GM10266 (cell line): ENCODE results near the gene AMPD2.
A peak's percentile ranks its signal among the peaks of the same experiment; 100 is the strongest.
"Not testable (repeated sequence)": the region's sequence is repeated elsewhere in the genome, so short reads cannot be mapped to it uniquely, and the experiment has no call there.

Source experiments
- DNase-seq: peaks from one replicate; pipeline ENCODE4 v3.0.0; 2012; ENCODE audit errors: extremely low spot score
- TF ChIP-seq, protein P1 (sequence below): IDR thresholded peaks from 2 replicates; pipeline ENCODE4 v1.5.1; 2012; ENCODE audit warnings: mild to moderate bottlenecking, low read depth; ENCODE audit not compliant: control insufficient read depth, insufficient read depth; ENCODE audit errors: missing control alignments

The AMPD2 gene

GRCh38 chr1:109669246-109669948, 49.8 kb downstream of the AMPD2 start:
- TF ChIP-seq, protein P1, sequence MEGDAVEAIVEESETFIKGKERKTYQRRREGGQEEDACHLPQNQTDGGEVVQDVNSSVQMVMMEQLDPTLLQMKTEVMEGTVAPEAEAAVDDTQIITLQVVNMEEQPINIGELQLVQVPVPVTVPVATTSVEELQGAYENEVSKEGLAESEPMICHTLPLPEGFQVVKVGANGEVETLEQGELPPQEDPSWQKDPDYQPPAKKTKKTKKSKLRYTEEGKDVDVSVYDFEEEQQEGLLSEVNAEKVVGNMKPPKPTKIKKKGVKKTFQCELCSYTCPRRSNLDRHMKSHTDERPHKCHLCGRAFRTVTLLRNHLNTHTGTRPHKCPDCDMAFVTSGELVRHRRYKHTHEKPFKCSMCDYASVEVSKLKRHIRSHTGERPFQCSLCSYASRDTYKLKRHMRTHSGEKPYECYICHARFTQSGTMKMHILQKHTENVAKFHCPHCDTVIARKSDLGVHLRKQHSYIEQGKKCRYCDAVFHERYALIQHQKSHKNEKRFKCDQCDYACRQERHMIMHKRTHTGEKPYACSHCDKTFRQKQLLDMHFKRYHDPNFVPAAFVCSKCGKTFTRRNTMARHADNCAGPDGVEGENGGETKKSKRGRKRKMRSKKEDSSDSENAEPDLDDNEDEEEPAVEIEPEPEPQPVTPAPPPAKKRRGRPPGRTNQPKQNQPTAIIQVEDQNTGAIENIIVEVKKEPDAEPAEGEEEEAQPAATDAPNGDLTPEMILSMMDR: no peak
- peak; percentile 5 for DNase-seq

GRCh38 chr1:109669949-109670302, 50.3 kb downstream of the AMPD2 start:
- not testable (repeated sequence) for DNase-seq

DNA sequence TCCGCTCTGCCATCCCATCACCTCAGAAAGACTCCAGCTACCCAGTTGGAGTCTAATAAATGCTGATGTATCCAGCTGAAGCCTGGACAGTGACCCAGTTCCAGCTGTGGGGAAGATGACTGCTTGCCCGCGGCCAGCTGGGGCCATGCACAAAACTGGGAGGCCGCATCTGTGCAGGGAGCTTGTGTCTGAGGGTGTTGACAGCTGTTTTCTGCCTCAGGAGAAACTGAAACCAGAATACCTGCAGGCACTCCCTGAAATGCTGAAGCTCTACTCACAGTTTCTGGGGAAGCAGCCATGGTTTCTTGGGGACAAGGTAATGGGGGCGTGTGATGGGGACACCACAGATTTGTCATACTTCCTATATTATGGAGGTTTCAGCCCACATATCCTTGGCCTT, 51.4 kb downstream of the AMPD2 start:
- DNase-seq: peak; percentile 4
- TF ChIP-seq, protein P1: no peak

DNA sequence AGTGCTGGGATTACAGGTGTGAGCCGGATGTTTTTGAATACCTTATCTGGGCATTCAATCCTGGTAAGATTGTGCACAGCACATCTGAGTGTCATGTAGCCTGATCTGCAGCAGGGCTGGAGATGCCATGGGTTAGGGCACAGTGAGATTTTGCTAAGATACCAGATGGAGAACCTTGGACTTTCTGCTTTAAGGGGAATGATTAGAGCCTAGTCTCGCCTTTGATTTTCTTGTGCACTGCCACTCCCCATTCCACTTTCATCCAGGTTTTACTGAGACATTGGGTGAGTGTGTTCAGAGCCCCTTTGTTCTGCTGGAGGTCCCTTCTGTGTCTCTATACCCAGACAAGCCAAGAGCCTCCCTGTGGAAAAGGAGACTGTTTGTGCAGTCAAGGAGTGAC, 54.2 kb downstream of the AMPD2 start:
- DNase-seq: not testable (repeated sequence)

- peak; percentile 0 for DNase-seq
These were observed 57.2 kb downstream of the AMPD2 start for GRCh38 chr1:109676683-109677381.

DNA sequence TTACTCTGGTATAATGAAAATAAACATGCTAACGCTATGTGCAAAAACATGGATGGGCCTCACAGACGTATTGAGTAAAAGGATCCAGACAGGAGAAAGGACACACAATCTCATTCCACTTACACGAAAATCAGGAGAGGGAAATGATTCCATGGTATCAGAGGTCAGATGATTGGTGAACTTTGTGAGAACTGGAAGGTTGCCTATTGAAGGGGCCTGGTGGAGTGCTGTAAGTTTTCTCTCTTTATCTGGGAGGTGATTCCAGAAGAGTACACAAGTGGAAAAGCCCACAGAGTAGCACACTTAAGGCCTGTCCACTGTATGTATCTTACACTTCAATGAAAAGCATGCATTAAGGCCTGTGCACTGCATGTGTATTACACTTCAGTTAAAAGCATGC, 57.8 kb downstream of the AMPD2 start:
- peak; percentile 0 for DNase-seq
- TF ChIP-seq, protein P1: no peak

- not testable (repeated sequence) for DNase-seq
These were observed 59.0 kb downstream of the AMPD2 start for GRCh38 chr1:109678637-109679036.
